Tibial nerve (tissue), 4 donors: ENCODE data around the gene CFTR.

Source experiments
- CTCF ChIP-seq, 5 experiments: fragments of 200-600 bp in 3 of 5; fragments of 450-650 bp in 2 of 5; sonication (generic) in 3 of 5; IDR thresholded peaks; one replicate each; pipeline ENCODE4 v1.5.1; 2016 to 2019; ENCODE audit warnings: antibody characterized with exemption in 5 of 5, mild to moderate bottlenecking in 3 of 5, moderate library complexity in 2 of 5
- EP300 ChIP-seq, 2 donors: sonication (generic); formaldehyde crosslinking; IDR thresholded peaks; one replicate each; pipeline ENCODE4 v1.6.1; 2017; ENCODE audit warnings: antibody characterized with exemption in 2 of 2, mild to moderate bottlenecking in 1 of 2
- POLR2A ChIP-seq, 2 donors: fragments of 450-650 bp; IDR thresholded peaks; one replicate each; pipeline ENCODE4 v1.6.1; 2017; ENCODE audit warnings: antibody characterized with exemption in 2 of 2, mild to moderate bottlenecking in 2 of 2, moderate library complexity in 2 of 2

DNA sequence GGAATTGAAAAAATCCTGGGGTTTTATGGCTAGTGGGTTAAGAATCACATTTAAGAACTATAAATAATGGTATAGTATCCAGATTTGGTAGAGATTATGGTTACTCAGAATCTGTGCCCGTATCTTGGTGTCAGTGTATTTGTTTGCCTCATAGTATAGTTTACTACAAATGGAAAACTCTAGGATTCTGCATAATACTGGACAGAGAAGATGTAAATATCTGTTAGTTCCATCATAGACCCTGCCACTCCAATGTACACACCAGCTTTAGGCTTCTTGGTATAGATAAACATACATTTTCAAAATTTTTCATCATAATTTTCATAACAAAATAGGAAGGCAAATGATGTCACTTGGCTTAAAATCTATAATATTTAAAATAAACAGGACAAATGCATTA, 108.1 kb downstream of the CFTR start:
- no peak for TF ChIP-seq CTCF (IDR thresholded peaks at IDR 0.05)
- no peak for TF ChIP-seq POLR2A (IDR thresholded peaks at IDR 0.05)
- no peak for TF ChIP-seq EP300 (IDR thresholded peaks at IDR 0.05)
